Measurements from ENCODE around the gene RAB20.

Gene RAB20

DNA sequence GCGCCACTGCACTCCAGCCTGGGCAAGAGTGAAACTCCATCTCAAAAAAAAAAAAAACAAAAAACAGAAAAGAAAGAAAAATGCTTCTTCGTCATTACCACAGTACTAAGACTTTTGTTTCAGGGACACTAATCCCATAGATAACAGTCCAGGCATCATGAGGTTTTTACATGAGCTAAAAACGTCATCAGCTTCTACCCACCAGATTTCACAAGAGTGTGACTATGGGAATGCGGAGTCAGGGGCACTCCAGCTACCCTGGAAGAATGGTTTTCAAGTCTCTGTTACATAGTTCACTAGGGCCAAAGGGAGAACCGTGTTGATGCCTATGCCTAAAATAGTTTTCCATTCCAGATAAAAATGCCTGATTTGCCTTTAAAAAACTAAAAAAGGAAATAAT lies 33.2 kb downstream of the RAB20 start:
- DNase-seq, result no peak

DNA sequence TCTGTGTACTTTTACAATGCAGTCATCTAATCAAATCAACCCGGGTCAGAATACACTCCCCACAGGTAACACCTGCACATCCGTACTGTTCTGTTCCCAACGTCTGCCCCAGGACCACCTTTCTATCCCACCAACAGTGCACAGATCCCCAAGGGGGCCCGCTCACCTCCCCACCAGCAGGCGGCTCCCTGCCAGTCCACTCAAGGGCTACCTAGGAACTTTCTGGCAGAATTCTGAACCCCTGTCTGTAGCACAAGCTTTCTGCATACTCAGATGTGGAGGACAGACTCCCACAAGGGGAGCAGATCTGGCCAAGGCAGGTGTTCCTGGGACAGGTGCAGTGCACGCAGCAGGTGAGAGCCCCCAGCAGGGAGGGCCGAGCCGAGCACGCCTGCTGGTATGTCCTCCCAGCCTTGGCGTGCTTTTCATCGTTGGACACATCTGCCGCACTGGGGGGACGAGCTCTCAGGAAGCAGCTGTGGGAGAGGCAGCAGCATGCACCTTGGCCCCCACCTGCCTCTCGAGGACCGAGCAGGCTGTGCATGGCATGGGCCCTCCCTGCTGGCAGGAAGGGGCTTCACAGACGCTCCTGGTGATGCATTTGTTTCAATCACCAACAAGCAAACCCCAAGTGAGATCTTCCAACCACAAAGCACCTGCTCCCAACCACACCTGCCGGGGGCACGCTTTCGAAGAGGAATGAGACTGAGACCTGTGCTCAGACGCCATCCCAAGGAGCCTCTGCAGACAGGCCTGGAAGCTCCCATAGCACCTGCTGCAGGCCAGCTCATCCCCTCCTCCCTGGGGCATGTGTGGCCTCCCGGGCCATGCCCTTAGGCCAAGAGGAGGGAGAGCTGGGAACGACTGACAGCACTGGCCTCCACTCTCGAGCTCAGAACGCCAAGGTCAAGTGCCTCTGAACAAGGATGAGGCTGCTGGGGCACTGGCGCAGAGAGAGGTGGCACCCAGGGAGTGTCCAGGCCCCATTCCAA lies 35.9 kb downstream of the RAB20 start:
- DNase-seq, result peak in 1 of 5 donors; percentile 23

DNA sequence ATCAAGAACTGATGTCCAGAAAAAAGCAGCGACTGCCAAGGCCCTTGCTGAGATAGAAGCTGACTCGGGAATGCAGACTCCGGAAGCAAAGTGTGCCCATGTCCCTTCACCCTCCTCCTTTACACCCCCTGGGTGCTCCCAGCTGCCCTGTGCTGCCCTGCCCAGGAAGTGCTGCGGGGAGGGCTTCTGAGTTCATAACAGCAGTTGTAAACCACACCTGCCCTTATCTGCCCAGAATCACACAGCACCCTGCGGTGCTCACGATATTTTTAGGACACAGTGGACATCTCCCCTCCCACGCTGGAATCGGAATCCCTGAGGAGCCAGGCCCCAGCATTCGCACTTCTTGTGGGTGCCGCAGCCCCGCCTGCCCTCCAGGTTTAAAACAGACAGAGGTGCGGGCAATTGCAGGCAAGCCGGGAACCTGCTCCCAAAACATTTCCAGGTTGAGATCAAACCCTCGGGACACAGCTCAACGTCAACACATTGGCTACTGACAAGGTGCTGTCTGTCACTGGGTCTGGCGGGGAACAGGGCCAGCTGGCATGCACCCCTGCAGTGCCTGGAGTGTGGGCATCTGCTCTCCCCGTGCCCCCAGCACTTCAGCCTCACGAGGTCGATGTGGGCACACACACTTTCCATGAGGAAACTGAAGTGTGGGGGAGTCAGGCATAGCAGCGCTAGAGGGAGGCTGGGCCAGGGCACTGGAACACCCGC lies 36.8 kb downstream of the RAB20 start:
- peak in 1 of 5 donors; percentile 71 for DNase-seq

DNA sequence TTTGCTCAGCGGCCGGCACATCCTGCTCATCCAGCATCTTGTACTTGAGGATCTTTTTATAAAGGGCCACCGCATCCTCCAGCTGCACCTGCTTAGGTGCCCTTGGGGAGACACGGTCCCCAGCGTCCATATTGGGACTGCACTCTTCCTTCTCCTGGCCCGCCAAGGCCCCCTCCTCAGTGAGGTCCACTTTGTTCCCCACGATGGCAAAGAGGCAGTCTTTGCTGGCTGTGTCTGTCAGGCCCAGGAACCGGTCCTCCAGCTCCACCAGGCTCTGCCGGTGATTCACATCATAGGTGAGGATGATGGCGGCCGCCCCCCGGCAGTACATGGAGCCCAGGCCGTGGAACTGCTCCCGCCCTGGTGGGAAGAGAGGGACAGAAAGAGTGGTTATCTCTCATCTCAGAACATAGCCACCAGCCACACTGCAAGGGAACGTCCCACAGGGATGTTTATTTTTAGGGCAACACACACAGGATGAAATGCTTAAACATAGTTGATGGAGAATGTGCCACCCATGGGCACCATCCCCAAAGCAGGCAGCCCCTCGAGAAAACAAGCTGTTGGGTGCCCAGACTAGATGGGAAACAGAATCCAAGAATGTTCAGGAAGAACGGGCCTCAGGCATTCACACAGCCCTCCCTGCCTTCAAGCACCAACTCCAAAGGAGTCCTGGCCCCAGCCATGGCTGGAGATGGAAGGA lies 37.5 kb downstream of the RAB20 start:
- DNase-seq, result no peak

DNA sequence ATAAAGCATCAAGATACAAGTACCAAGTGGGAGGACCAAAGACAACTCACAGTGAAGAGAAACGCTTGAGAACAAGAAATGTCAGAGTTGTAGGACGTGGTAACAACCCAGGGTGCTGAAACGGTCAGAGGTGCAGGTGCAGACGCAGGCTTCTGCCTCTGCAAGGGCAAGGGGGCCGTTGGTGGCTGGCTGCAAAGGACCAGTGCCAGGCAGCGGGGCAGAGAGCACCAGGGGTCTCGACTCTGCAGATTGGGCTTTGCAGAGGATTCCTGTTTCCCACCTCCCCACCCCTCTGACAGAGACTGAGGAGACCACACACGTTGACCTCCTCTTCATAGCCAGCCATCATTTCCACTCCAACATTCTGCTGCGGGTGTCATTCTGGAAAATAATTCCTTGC lies 38.3 kb downstream of the RAB20 start:
- DNase-seq, result no peak

DNA sequence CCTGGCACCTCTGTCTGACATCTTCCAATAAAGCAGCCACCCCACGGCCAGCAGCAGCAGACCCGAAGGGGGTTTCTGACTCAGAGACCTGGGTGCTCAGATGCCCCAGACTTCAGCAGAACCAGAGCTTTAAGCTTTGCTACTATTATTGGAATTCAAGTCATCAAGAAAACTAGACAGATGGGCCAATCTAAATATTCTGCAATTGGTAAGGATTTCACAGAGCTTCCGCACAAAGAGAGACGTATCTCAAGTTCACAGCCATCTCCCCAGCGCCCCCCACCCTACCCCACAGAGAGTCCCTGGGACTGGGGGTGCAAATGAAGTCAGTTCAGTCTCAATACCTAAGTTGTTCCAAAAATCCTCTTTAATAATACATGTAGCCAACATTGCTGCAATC lies 38.8 kb downstream of the RAB20 start:
- no peak for DNase-seq

DNA sequence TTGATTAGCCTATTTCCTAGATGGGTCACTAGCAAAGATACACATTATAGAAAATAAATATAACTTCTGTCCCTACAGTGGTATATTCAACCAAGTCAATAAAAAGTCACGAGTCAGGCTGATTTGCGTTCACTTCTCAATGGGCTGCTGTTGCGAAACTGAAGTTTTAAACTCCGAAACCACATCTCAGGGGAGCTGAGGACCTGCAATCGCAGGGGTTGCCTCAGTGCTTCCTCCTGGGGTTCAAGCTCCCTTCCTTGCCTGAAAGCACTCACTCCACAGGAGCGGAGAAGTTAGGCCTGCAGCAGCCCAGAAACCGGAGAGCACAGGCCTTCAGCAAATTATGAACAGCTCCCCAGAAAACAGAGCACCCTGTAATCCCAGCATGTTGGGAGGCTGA lies 39.6 kb downstream of the RAB20 start:
- DNase-seq, result no peak

DNA sequence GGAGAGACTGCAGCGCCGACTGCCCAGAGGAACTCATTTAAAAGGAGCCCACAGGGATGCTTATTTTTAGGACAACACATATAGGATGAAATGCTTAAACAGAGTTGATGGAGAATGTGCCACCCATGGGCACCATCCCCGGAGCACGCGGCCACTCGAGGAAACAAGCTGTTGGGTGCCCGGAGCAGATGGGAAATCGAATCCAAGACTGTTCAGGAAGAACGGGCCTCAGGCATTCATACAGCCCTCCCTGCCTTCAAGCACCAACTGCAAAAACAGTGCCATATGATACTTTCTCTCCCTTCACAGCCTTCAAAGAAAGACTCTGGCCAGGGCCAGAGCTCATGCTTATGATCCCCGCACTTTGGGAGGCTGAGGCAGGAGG lies 40.2 kb downstream of the RAB20 start:
- no peak for DNase-seq

DNA sequence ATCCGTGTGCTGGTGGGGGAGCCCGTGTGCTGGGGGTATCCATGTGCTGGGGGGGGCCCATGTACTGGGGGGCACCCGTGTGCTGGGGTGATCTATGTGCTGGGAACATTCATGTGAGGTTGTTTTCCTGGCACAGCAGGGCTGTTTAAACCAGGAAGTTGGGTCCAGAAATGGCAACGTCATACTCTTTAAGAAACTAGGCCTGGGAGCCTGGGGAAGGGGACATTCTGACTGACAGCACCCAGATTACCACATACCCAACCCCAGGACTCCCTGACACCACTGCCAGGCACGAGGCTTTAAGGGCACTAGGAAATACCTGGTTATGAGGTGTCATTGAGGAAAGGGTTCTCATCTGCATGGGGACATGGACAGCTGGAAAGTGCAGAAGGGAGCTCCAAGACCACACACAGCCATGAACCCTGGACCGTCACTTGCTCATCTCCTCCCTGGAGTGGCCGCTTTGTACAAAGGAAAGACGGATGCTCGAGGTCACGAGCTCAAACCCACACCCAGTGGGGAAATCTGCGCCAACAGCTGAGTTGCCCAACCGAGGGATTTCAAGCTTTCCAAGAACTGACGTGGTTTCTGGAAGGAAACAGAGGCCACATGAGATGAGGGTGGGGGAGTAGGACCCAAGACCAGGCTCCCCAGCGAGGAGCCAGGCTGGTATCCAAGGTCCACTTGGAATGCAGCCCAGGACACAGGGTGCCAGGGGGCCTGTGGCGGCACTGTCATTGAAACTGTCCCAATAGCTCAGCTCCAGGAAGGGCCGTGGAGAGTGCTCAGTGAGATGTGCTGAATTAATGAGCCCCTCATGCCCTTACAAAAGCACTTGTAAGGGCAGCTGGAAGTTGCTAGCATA lies 40.9 kb downstream of the RAB20 start:
- no peak for DNase-seq

DNA sequence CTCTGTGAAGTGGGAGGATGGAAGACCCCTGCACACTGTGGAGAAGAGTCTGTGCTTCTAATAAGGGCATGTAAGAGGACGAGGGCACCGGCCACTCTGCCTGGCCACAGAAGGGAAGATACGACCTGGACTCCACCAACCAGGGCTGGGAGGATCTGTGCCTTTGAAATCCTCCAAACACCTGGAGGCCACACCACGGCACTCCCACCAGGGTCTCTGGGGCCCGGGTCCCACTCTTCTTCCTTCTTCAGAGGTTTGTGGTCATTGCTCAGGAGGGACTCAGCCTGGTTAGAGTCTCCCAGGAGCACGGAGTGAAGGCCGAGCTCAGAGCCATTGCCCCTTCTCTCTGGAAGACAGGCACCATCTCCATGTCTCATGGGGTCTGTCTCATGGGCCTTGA lies 42.0 kb downstream of the RAB20 start:
- no peak for DNase-seq

DNA sequence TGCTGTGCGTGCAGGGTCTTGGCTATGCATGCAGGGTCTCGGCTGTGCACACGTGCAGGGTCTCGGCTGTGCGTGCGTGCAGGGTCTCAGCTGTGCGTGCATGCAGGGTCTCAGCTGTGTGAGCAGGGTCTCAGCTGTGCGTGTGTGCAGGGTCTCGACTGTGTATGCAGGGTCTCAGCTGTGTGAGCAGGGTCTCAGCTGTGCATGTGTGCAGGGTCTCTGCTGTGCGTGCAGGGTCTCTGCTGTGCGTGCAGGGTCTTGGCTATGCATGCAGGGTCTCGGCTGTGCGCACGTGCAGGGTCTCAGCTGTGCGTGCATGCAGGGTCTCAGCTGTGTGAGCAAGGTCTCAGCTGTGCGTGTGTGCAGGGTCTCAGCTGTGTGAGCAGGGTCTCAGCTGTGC lies 42.5 kb downstream of the RAB20 start:
- no peak for DNase-seq

DNA sequence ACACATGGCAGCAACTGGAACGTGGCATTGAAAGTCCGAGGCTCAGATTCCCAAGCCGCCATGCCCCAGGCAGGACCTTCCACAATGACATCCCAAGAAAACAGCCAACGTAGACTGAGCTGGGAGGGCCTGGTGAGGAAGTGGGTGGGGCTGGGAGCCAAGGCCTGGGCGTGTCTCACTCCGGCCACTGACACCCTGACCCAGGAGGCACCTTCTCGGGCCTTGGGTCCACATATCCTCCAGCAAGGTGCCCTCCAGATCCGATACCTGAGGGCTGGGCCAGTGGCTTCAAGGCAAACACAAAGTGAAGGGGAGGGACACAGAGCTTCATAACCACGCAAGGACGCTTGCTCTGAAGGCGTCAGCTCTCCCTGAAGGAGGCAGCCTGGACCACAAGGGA lies 43.0 kb downstream of the RAB20 start:
- no peak for DNase-seq

DNA sequence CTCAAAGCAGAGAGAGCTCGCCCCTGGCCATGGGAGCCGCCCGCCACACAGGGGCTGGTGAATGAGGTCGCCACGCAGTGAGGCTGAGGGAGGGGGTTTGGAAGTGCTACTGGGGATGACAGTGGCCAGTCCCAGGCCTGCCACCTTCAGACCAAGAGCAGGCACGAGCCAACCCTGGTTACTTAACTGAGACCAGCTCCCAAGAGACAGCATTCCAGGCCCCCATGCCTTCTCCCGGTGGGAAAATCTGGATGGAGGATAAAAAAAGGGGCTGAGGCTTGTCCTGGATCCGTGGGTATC lies 43.3 kb downstream of the RAB20 start:
- no peak for DNase-seq

DNA sequence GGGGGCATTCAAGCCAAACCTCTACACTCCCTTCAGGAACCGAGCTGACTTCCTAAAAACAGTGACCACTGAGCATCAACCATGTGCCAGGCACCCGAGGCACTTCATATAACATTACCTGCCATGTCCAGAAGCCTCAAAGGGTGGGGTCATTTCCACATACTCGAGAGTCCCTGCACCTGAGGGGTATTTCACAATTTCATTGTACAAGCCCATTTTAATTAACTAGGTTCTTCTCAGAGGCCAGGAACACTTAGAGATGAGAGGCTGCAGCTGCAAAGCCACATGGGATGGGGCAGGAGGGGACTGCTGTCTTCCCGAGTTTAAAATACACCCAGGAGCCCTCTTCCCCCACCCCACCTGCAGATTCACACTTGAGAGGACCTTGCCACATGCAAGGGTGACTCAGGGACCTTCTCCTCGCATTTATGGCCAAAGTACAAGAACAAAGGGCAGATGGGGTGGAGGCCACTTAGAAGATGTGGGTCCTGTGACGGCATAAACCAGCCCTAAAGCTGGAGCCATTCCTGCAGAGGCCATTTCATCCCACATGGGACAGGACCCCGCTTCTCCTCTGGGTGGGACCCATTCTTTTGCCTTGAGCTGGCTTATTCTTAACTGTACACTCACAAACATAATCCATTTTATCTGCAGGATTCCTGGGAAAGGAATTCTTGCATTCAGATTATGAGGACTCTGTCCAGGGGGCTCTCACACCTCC lies 43.9 kb downstream of the RAB20 start:
- DNase-seq, result no peak

DNA sequence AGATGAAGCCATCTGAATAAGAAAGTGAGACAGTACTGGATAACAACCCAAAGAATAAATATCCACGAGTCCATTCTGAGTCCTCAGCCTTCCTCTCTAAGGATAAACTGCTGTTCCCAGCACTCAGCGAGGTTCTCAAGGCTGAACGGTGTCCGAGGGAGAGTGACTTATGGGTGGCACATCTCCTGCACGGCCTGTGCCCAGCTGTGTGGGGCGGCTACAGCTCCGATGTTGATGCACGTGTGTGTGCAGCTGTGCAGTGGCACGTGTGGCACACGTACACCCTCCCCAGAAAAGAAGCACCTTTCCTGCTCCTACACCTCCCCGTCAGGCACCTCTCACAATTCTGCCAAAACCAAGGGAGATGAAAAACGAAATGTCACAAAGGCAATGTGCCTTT lies 45.0 kb downstream of the RAB20 start:
- DNase-seq, result no peak

DNA sequence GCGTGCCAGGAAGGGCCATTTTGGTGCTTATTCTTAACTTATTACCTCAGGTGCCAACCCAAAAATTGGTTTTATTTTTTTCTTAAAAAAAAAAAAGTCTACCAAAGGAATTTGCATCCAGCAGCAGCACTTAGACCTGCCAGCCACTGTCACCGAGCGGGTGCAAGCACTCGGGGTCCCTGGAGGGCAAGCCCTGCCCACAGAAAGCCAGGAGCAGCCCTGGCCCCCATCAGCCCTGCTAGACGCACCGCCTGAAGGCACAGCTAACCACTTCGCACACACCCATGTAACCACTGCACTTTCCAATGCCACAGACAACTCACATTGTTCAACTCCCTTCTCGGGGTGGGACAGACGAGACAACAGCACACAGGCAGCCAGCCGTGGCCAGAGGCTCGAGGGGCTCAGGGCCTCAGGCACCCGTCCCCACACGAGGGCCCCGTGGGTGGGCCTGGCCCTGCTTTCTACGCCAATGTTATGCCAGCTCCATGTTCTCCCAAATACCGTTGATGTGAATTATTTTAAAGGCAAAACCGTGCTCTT lies 49.3 kb downstream of the RAB20 start:
- DNase-seq, result no peak

DNA sequence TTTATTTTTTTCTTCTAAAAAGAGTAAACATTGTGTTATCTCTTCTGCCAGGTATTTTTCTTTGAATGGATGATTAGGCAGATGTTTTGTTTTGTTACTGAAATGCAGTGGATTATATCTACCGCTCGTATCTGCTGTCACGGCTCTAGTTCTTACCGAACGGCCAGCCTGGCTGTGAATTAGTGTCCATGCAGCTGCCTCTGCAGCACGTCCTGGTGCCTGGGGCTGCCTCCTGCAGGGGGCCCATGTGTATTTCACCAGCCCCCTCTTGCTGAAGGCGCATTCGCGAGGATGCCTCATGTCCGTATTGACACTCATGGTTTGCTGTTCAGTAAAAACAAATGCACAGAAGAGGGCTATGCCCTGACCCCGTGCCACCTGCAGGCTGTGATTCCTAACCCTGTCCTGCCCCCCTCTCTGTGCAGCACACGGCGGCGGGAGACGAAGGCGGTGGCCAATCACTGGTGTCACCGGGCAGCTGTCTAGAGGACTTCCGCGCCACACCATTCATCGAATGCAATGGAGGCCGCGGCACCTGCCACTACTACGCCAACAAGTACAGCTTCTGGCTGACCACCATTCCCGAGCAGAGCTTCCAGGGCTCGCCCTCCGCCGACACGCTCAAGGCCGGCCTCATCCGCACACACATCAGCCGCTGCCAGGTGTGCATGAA lies 49.9 kb downstream of the RAB20 start:
- no peak for DNase-seq

DNA sequence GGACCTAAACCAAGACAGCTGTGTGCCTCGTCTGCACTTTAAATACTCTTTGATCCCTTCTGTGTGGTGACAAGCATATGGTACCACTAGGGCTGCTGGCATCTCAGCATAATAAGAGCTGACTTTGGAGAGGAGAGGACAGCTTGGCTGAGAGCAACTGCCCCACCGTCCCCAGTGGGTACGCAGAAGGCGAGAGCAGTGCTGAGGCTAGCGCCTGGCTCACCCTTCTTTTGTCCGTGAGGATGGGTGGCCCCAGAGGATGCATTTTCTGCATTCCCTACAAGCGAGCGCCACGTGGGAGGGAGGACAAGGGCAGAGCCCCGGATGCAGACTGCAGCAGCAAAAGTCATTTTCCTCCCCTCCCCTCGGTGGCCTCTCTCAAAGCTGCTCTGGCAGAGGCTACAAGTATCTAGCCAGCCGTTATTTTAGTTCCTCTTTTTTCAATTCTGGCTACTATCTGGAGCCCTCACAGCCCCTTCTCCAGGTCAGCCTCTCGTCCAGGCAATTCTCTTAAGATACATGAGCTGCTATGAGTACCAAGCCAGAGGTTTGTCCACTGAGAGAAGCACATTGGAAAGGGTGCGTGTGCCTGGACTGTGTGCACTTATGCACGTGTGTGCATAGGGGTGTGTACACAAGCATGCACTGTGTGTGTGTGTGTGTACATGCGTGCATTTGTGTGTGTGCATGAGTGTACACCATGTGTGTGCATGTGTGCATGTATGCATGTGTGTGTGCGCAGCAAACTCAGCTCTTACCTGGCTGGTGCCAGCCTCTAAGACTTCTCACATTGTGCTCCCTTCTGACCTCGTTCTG lies 51.3 kb downstream of the RAB20 start:
- no peak for DNase-seq

DNA sequence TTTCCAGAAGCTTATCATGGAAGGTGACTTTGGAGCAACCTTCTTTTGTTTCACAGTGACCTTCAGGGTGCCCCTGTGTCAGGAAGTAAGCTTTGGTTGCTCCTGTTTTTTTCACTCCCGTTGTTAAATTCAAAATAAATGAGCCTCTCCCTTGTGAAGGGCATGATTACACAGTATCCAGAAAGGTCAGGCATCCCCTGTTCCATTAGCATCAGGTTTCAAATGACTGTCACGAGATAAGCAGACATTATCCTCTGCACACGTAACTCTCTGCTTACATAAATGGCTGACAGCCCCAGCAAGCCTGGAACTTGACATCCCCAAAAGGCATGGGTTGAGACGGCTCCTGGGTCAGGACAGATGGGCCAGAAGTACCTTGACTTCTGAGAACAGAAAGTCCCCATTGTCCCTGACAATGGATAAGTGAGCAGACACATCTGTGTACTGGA lies 52.0 kb downstream of the RAB20 start:
- DNase-seq, result no peak
